GM18502 (cell line): Measurements from ENCODE around the gene NOTCH1.

Source experiments
- ATAC-seq: cut with Tn5 transposase; IDR thresholded peaks from one replicate; pipeline ENCODE4 v1.9.1; 2021; ENCODE audit warnings: mild to moderate bottlenecking; ENCODE audit not compliant: unreplicated experiment, poor library complexity

The NOTCH1 gene

GRCh38 chr9:136522314-136523237, 23.3 kb downstream of the NOTCH1 start:
- no peak for ATAC-seq

DNA sequence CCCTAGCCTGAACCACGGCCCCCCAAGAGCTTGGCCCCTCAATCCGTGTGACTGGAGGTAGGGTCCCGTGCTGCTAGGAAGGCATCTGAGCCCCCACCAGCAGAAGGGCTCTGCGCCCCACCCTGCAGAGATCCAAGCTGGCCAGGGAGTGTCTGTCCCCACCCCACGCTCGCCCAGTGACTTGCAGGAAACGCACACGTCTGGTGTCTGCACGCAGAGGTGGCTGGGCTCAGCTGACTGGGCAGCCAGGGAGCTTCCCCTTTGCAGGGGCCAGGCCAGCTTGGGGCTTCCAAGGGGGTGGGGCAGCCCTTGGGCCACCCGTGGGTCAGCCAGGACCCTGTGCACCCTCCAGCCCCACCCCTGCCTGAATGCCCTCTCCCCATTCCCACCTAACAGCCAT, 24.3 kb downstream of the NOTCH1 start:
- ATAC-seq: no peak

DNA sequence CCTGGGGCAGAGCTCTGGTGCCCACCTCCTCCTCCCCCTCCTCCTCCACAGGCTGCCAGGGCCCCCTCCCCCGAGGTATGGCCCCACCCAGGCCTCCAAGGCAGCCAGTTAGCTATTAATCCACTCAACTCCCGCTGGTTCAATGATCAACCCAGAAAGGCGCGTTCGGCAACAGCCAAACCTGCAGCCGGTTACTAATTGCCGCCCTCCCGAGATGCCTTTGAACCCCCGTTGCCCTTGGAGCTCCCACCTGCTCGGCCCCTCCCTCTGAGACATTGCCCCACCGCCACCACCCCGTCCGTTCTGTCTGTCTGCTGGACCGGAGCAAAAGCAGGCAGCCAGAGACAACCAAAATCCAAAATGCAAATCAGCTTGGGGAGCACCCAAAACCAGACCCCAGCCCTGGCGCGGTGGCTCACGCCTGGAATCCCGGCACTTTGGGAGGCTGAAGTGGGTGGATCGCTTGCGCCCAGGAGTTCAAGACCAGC, 25.8 kb downstream of the NOTCH1 start:
- no peak for ATAC-seq

DNA sequence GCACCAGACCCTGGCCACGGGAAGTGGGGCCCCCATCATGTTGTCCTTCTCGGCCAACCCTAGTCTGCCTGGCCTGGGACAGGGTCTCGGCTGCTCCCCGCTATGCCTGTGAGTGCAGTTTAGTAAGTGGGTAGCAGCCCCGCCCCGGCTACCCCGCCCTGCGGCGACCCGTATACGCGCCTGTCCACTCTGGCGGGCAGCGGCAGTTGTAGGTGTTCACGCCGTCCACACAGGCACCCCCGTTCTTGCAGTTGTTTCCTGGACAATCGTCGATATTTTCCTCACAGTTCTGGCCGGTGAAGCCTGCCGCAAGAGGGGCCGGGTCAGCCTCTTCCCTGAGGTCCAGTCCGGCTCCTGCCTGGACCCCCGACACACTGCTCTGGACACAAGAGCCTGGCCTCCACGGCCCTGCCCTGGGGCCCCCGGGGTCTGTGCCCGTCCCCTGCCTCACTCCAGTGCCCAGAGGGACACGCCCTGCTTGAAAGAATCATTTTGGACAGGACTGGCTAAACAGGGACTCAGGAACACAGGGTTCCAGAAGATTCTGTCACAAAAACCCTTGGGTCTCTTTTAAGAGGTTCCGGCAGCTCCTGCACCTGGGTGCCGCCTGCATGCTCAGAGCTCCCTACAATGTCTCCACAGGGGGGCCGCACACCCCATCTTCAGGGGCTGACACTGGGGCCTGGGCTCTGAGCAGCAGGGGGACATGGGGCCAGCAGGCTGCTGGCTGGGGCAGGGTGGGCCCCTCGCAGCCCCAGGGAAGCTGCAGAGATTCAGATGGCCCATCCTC, 26.4 kb downstream of the NOTCH1 start:
- no peak for ATAC-seq

DNA sequence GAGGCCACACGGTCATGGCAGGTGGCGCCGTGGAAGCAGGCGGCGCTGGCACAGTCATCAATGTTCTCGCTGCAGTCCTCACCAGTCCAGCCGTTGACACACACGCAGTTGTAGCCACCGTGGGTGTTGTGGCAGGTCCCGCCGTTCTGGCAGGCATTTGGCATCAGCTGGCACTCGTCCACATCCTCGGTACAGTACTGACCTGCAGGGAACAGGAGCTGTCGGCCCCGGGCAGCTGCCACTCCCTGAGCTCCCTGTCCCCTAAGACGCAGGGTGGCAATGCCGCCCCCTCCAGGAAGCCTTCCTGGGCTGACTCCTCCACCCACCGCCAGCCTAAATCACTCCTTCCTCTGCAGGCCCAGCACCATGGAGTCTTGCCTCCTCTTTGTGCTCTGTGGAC, 27.2 kb downstream of the NOTCH1 start:
- ATAC-seq: no peak

DNA sequence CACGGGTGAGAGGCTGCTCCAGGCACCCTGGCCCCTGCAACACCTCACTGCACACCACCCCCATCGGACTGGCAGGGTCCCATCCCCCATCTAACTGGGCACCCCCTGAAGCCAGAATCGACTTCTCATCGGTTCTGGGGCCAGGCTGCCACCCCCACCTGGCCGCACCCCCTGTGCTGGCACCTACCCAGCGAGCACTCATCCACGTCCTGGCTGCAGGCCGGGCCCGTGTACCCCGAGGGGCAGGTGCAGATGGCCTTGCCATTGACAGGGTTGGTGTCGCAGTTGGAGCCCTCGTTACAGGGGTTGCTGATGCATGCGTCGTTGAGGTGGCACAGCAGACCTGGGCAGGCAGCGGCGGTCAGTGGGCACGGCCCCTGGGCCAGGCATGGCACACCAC, 27.9 kb downstream of the NOTCH1 start:
- no peak for ATAC-seq

DNA sequence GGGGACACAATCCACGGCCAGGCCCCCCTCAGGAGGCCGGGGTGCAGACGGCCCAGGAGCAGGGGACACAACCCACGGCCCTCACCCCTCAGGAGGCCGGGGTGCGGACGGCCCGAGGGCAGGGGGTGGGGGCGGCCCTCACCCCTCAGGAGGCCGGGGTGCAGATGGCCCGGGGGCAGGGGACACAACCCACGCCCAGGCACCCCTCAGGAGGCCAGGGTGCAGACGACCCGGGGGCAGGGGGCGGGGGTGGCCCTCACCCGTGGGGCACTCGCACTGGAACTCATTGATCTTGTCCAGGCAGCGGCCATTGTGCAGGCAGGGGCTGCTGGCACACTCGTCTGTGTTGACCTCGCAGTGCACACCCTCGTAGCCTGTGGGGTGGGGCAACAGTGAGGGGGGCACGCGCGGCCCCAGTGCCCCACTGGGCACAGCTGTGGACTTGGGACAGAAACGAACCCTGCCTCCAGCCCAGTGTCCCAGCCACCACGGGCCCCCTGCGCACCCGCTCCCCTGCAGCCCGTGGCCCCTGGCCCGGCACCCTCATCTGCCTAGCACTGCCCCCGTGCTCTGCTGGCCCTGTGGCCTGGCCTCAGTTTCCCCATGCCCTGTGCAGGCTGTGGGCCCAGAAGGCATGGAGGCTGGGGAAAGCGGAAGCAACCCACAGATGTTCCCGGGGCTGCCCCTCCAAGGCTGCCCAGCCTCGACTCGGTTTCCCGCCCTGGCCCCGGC, 28.7 kb downstream of the NOTCH1 start:
- ATAC-seq: no peak

- ATAC-seq: no peak
These were observed 29.6 kb downstream of the NOTCH1 start for GRCh38 chr9:136516191-136516654.

DNA sequence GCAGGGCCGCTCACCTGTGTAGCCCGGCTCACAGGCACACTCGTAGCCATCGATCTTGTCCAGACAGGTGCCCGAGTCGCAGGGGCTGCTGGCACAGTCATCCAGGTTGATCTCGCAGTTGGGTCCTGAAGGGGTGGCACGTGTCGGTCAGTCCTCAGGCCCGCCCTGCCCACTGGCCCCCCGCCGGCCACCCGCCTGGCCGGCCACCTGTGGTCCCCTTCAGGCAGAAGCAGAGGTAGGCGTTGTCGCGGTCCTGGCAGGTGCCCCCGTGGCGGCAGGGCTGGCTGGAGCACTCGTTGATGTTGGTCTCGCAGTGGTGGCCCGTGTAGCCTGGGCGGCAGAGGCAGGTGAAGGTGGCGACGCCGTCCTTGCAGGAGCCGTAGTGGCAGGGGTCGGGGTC, 30.6 kb downstream of the NOTCH1 start:
- no peak for ATAC-seq

GRCh38 chr9:136514022-136514714, 31.7 kb downstream of the NOTCH1 start:
- ATAC-seq: no peak

DNA sequence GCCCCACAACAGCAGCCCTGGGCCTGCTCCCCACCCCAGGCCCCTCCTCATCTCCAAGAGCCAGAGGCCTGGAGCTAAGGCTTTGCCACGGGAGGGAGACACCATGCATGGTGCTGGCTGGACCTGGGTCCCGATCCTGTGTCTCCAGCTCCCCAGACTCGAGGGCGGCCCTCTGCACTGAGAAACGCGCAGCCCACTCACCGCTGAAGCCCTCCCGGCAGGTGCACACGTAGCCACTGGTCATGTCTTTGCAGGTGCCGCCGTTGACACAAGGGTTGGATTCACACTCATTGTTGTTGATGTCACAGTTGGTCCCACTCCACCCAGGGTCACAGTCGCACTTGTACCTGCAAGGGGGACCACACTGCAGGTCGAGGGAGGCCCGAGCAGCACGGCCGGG, 32.7 kb downstream of the NOTCH1 start:
- ATAC-seq: no peak

DNA sequence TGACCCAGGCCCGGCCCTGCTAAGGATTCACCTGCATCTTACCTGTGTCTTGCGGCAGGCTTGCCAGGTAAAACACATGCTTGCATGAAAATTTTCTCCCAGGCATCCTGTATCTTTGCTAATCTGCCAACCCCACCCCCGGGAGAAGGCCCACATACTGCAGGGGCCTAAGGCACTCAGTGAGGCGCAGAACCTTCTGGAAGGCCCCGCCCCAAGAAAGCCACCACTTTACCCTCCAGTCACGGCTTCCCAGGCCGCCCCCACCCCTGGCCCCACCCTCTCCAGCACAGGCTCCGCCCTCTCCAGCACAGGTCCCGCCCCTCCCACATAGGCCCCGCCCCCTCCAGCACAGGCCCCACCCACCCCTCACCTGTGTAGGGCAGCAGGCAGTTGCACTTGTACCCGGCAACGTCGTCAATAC, 33.2 kb downstream of the NOTCH1 start:
- no peak for ATAC-seq

DNA sequence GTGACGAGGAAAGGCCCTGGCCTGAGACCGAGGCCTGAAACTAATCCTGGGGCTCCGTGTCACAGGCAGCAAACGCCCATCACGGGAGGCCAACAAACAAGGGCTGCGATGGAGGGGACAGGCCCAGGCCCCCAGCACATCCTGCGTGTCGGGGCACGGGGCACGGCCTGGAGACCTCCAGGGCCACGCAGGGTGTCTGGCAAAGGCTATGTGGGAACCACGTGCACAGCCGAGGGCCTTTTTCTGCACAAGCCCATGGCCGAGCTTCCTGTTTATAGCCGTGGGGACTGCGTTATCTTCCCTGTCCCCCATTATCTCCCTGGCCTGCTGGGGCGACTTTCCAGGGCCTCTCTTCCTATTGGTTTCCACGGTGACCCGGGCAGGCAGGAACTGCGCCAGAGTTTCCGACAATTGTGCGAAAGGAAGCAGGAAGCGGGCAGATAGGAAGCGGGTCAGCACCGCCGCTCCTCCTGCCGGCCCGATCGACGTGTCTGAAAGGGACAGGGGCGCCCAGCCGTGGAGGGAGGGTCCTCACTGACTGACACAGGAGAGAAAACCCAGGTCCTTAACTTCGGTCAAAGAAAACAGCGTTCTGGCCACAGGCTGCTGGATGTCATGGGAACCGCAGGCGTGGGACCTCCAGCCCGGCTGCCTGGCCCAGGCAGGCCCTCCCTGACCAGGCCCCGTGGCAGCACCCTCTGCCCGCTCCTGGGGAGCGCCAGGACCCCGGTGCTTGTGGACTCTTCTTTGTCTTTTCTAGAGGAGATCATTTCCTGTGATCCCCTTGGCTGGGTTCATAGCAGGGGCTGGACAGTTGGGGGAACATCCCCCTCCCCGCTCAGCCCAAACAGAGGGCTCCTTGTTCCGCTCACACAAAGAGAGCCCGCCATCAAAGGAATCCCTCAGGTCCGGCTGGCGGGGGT, 33.9 kb downstream of the NOTCH1 start:
- no peak for ATAC-seq

GRCh38 chr9:136511144-136511669, 34.6 kb downstream of the NOTCH1 start:
- ATAC-seq: no peak

DNA sequence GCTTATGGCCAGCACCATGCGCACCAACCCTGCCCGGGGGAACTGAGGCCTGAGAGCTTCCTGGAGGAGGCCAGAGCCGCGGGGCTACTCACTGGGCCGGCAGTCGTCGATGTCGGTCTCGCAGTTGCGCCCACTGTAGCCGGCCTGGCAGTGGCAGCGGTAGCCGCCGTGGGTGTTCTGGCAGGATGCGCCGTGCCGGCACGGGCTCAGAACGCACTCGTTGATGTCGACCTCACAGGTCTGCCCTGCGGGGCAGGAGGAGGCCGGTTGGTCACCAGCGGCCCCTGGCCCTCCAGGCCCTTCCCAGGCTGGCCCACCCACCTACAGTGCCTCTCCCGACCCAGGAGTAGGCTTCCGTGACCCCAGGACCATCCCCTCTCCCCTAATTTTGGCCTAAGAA, 35.3 kb downstream of the NOTCH1 start:
- no peak for ATAC-seq

- ATAC-seq: no peak
These were observed 36.3 kb downstream of the NOTCH1 start for GRCh38 chr9:136509549-136509948.

DNA sequence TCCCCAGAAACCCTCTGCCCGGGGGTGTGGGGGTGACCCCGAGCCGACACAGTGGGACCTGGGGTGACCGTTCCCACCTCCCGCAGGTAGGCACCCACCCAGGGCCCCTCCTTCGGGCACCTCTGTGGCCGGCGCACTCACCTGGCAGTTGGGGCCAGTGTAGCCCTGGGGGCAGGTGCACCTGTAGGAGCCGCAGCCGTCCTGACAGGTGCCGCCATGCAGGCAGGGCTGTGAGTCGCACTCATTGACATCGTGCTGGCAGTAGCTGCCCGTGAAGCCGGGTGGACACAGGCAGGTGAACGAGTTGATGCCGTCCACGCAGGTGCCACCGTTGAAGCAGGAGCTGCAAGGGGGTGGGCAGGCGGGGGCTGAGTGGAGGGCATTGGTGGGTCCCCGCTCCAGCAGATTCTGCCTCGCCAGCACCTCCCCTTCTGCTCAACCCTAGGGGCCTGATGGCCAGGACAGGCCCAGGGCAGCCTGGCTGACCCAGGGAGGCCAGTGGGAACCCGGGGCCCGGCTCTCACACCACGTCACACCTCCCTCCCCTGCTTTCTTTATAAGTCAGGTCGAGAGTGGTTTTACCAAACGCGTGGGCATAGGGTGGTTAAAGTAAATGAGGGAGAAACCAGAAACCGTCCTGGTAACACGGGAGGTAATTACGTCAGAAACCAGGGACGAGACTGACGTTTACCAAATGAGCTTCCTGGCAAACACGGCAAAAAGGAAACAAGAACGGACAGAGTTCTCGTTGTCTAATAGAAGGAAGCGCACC, 36.9 kb downstream of the NOTCH1 start:
- ATAC-seq: no peak

DNA sequence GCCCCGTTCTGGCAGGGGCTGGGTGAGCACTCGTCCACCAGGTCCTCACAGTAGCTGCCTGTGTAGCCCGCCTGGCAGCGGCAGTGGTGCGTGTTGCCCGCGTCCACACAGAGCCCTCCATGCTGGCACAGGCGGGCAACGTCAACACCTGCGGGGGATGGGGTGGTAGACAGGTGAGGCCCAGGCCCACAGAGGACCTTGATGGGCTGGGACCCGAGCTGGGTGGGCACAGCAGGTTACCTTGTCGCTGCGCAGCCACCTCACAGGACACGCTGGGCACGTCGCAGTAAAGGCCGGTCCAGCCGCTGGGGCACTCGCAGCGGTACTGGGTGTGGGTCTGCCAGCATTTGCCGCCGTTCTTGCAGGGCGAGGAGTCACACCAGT, 37.9 kb downstream of the NOTCH1 start:
- ATAC-seq: no peak
